ENCODE results near the gene CRYBA4. TPM values are rescaled to one million over a fixed set of nuclear protein-coding genes. Genes with fewer than 3 reads are reported as not detected.

Gene CRYBA4
- total and polyA plus RNA-seq, 2 experiments from 2014 or later, result 1.5 TPM; not detected in 1

- Histone ChIP-seq H4K20me1 (replicated peaks; ENCODE audit: insufficient read depth) (peaks cover 2% of the 10 kb centered on the region; the same call in 1 of the 2 replicates), H2AFZ (no peak overlapping the region; the same call in 1 of the 2 replicates), H3K36me3 (ENCODE audit: insufficient read depth) (0 out of 2 replicates have a peak, but pooled peaks cover 4% of the 10 kb centered on the region), H3K4me3 (peak overlapping the region; percentile 96), H3K27me3 (ENCODE audit: insufficient read depth) (no peaks in the 10 kb centered on the region), H3K79me2 (replicated peaks; ENCODE audit: insufficient read depth) (peaks cover 13% of the 10 kb centered on the region; the same call in 1 of the 2 replicates), H3K27ac (ENCODE audit: low read depth) (peak overlapping the region; percentile 100), H3K9me2 (ENCODE audit: insufficient read depth) (no peaks in the 10 kb centered on the region), H3F3A (replicated peaks; ENCODE audit: low read depth) (peaks cover 66% of the 10 kb centered on the region), H3K4me1 (ENCODE audit: insufficient read depth) (peaks cover 31% of the 10 kb centered on the region), H3K4me2 (peak overlapping the region; percentile 100)
- peaks cover 66% of the 10 kb centered on the region for H3K4me1 Mint-ChIP-seq
- ATAC-seq, result peak; percentile 76
- H3K4me3 Mint-ChIP-seq, result peak overlapping the region; percentile 89
- peak overlapping the region; percentile 91 for H3K27ac Mint-ChIP-seq
- peak; percentile 97 for DNase-seq (ENCODE audit: low spot score)
- TF ChIP-seq EZH2phosphoT487 (IDR thresholded peaks at IDR 0.05; ENCODE audit: unreplicated experiment), result no peak
- no peak for TF ChIP-seq JUNB (IDR thresholded peaks at IDR 0.05; ENCODE audit: unreplicated experiment)
- peak; percentile 88 for TF ChIP-seq POLR2AphosphoS5 (IDR thresholded peaks at IDR 0.05; ENCODE audit: low read depth)
- TF ChIP-seq NANOG (IDR thresholded peaks at IDR 0.05; ENCODE audit: borderline replicate concordance), result peak; percentile 36; the same call in 1 of the 2 replicates
- TF ChIP-seq REST (IDR thresholded peaks at IDR 0.05; ENCODE audit: unreplicated experiment), result no peak
- TF ChIP-seq ZNF331 (CRISPR knock-in tag; IDR thresholded peaks at IDR 0.05; ENCODE audit: low read depth), result no peak
- no peak for TF ChIP-seq ZNF462 (CRISPR knock-in tag; IDR thresholded peaks at IDR 0.05)
- TF ChIP-seq CREB1 (CRISPR knock-in tag; IDR thresholded peaks at IDR 0.05; ENCODE audit: low read depth), result 0 out of 2 replicates have a peak, but pooled peaks have one; percentile 19
- TF ChIP-seq ETS1 (IDR thresholded peaks at IDR 0.05), result peak; percentile 84
- no peak for TF ChIP-seq ZNF114 (CRISPR knock-in tag; IDR thresholded peaks at IDR 0.05)
- TF ChIP-seq STAT1 (IDR thresholded peaks at IDR 0.05; ENCODE audit: unreplicated experiment), result no peak
- peak; percentile 44 to 77 for TF ChIP-seq CTCF (conservative IDR thresholded peaks at IDR 0.05; ENCODE audit: low read depth in 2 of 2)
- TF ChIP-seq EZH2 (IDR thresholded peaks at IDR 0.05; ENCODE audit: low read depth, unreplicated experiment), result no peak
- peaks cover 37% of the 10 kb centered on the region for H3K36me3 Mint-ChIP-seq (ENCODE audit: low read depth)
- peaks cover 29% of the 10 kb centered on the region for H3K27me3 Mint-ChIP-seq (ENCODE audit: insufficient read depth, low read depth, poor library complexity)
- no peaks in the 10 kb centered on the region; the same call in 2 of the 3 replicates for H3K9me3 Mint-ChIP-seq
Observed at GRCh38 chr22:26672590-26673468, 51.1 kb downstream of the CRYBA4 start.

Data from GM23338 (cell line).